ENCODE results near the gene SQSTM1.

The SQSTM1 gene

DNA sequence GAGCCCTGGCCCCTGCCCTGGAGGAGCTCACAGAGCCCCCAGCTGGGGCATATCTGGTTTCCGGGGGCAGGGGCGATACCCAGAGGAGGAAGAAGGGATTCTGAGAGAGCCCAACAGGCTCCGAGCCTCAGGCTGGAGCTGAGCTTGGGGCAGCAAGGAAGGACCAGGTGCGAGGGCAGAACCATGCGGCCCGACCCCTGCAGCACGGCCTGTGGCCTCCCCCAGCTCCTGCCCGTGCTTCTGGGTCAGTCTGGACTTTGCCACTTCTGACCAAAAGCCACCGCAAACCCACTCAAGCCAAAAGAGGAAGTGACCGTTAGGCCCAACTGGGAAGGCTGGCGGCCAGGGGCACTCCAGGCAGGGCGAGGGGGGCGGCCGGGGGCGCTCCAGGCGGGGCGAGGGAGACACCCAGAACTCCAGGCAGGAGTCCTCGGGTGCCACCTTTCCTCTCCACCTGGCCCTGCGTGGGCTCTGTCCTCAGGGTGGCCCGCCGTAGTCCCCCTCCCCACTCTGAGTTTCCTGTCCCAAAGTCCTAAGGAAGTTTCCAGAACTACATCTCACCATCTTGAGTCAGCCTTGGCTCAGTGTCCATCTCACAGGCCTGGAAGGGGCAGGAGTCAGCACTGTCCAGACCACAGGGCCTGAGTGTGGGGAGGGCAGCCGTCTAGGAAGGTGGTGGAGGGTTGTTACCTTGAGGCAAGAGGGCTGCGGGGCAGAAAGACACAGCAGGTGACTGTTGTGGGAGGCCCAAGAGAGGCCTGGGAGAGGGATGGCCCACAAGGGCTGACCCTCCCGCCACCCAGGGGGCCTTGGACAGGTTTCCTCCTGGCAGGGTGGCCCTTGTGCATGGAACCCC lies 27.9 kb upstream of the SQSTM1 start:
- H3K27ac ChIP-seq (ENCODE audit: low read depth, low read length) = no peak overlapping the region
- H4K20me1 ChIP-seq (ENCODE audit: low read depth, low read length) = no peaks in the 10 kb centered on the region
- H3K4me2 ChIP-seq (ENCODE audit: low read depth, low read length, poor library complexity, severe bottlenecking) = no peak overlapping the region
- H3K4me3 ChIP-seq (ENCODE audit: insufficient read depth, low read length, poor library complexity, severe bottlenecking) = no peak overlapping the region
- H3F3A ChIP-seq (ENCODE audit: insufficient read depth) = no peaks in the 10 kb centered on the region
- H3K9me2 ChIP-seq (replicated peaks; ENCODE audit: insufficient read depth, low read length) = no peaks in the 10 kb centered on the region
- H3K27me3 ChIP-seq (ENCODE audit: low read length) = no peaks in the 10 kb centered on the region
- no peak overlapping the region for H3K9ac ChIP-seq (ENCODE audit: low read length)
- no peaks in the 10 kb centered on the region for H3K36me3 ChIP-seq (ENCODE audit: low read length)
- TF ChIP-seq EZH2phosphoT487 (conservative IDR thresholded peaks at IDR 0.05; ENCODE audit: low read length) = no peak
- no peak overlapping the region for H2AFZ ChIP-seq (ENCODE audit: low read depth, low read length, severe bottlenecking)
- no peaks in the 10 kb centered on the region for H3K79me2 ChIP-seq (ENCODE audit: insufficient read depth, low read length)
- no peaks in the 10 kb centered on the region for H3K9me3 ChIP-seq (ENCODE audit: insufficient read depth, low read length)

DNA sequence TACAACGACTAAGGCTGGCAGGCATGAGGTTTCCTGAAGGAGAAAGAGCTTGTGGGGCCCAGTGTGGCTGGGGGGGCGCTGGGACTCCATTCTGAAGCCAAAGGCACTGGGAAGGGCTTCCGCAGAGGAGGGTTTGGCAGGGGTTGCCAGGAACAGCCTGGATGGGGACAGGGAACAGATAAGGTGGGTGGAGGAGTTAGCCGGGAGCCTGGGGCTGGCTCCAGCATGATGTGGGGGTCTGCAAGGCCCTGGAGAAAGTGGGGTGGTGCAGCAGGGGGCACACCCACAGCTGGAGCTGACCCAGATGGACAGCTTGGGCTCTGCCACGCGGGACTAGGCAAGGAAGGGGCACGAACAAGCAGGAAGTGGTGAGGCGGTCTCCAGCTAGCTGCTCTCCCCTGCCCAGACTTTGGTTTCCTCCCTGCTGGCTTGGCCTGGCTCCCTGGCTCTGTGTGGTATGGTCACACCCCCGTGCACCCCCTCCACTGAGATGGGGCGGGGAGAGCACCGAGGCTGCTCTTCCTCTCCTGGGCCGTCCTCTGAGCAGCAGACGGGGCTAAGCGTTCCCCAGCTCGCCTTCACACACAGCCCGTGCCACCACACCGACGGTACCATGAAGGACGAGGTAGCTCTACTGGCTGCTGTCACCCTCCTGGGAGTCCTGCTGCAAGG lies 27.1 kb upstream of the SQSTM1 start, which contains the start of gene LTC4S:
Gene LTC4S (plus strand): TSS at position 519 of the 672 bp plus-strand sequence. CDS start 95 bp downstream, at position 614.
- Histone ChIP-seq H3K9me2 (replicated peaks; ENCODE audit: insufficient read depth, low read length) (no peaks in the 10 kb centered on the region), H3K9me3 (ENCODE audit: insufficient read depth, low read length) (no peaks in the 10 kb centered on the region), H3K4me2 (ENCODE audit: low read depth, low read length, poor library complexity, severe bottlenecking) (no peak within 1 kb of the TSS), H3K79me2 (ENCODE audit: insufficient read depth, low read length) (no peaks in the 10 kb centered on the region), H3F3A (ENCODE audit: insufficient read depth) (no peaks in the 10 kb centered on the region), H2AFZ (ENCODE audit: low read depth, low read length, severe bottlenecking) (no peak within 1 kb of the TSS), H3K9ac (ENCODE audit: low read length) (no peak within 1 kb of the TSS), H3K27me3 (ENCODE audit: low read length) (no peaks in the 10 kb centered on the region), H3K4me3 (ENCODE audit: insufficient read depth, low read length, poor library complexity, severe bottlenecking) (no peak within 1 kb of the TSS), H3K27ac (ENCODE audit: low read depth, low read length) (no peak within 1 kb of the TSS), H4K20me1 (ENCODE audit: low read depth, low read length) (no peaks in the 10 kb centered on the region), H3K36me3 (ENCODE audit: low read length) (no peaks in the 10 kb centered on the region)
- TF ChIP-seq, protein P1, sequence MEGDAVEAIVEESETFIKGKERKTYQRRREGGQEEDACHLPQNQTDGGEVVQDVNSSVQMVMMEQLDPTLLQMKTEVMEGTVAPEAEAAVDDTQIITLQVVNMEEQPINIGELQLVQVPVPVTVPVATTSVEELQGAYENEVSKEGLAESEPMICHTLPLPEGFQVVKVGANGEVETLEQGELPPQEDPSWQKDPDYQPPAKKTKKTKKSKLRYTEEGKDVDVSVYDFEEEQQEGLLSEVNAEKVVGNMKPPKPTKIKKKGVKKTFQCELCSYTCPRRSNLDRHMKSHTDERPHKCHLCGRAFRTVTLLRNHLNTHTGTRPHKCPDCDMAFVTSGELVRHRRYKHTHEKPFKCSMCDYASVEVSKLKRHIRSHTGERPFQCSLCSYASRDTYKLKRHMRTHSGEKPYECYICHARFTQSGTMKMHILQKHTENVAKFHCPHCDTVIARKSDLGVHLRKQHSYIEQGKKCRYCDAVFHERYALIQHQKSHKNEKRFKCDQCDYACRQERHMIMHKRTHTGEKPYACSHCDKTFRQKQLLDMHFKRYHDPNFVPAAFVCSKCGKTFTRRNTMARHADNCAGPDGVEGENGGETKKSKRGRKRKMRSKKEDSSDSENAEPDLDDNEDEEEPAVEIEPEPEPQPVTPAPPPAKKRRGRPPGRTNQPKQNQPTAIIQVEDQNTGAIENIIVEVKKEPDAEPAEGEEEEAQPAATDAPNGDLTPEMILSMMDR (IDR thresholded peaks at IDR 0.05; ENCODE audit: insufficient read depth, low read length, poor library complexity, severe bottlenecking) = no peak
- no peak for TF ChIP-seq EZH2phosphoT487 (conservative IDR thresholded peaks at IDR 0.05; ENCODE audit: low read length)

DNA sequence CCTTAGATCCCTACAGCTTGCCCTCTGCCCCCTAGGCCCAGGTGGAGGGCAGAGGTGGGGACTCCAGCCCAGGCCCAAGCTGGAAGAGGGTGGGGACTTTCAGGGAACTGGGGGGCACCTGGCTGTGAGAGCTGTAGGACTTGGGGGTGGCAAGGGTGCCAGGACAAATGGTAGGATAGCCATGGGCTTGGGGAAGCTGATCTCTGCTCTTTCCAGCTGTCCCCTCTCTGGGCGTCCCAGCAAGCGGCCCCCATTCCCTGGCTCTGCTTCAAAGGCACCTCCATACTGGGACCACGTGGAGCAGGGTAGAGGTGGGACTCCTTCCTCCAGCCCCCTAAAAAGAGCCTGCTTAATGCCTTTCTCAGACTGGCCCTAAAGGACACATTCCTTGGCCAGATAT lies 26.5 kb upstream of the SQSTM1 start:
- H3K9me3 ChIP-seq (ENCODE audit: insufficient read depth, low read length) = no peaks in the 10 kb centered on the region
- no peaks in the 10 kb centered on the region for H3K36me3 ChIP-seq (ENCODE audit: low read length)
- no peak overlapping the region for H3K9ac ChIP-seq (ENCODE audit: low read length)
- H3F3A ChIP-seq (ENCODE audit: insufficient read depth) = no peaks in the 10 kb centered on the region
- H3K4me3 ChIP-seq (ENCODE audit: insufficient read depth, low read length, poor library complexity, severe bottlenecking) = no peak overlapping the region
- TF ChIP-seq, protein P1 (IDR thresholded peaks at IDR 0.05; ENCODE audit: insufficient read depth, low read length, poor library complexity, severe bottlenecking) = no peak
- no peak for TF ChIP-seq EZH2phosphoT487 (conservative IDR thresholded peaks at IDR 0.05; ENCODE audit: low read length)
- no peaks in the 10 kb centered on the region for H3K79me2 ChIP-seq (ENCODE audit: insufficient read depth, low read length)
- H3K9me2 ChIP-seq (replicated peaks; ENCODE audit: insufficient read depth, low read length) = no peaks in the 10 kb centered on the region
- H4K20me1 ChIP-seq (ENCODE audit: low read depth, low read length) = no peaks in the 10 kb centered on the region
- no peak overlapping the region for H3K4me2 ChIP-seq (ENCODE audit: low read depth, low read length, poor library complexity, severe bottlenecking)
- no peak overlapping the region for H2AFZ ChIP-seq (ENCODE audit: low read depth, low read length, severe bottlenecking)
- H3K27ac ChIP-seq (ENCODE audit: low read depth, low read length) = no peak overlapping the region
- H3K27me3 ChIP-seq (ENCODE audit: low read length) = no peaks in the 10 kb centered on the region

DNA sequence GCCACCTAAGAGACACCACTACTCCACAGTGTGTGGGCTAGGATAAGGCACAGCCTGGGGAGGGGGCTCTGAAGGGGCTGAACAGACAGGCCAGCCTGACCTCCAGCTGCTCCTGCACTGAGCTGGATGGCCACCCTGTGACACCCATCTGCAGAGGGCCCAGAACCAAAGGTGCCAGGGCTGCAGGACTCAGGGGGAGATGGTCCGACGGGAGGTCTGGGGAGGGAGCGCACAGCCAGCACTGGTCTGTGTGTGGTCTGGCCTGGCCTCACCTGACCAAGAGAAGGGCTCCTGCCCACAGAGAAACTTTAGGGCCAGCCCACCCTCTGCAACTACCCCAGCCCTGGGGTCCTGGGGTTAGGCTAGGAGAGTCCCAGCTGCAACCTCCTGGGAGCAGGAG lies 26.1 kb upstream of the SQSTM1 start:
- TF ChIP-seq, protein P1 (IDR thresholded peaks at IDR 0.05; ENCODE audit: insufficient read depth, low read length, poor library complexity, severe bottlenecking) = no peak
- no peak for TF ChIP-seq EZH2phosphoT487 (conservative IDR thresholded peaks at IDR 0.05; ENCODE audit: low read length)
- no peak overlapping the region for H3K9ac ChIP-seq (ENCODE audit: low read length)
- H3K4me2 ChIP-seq (ENCODE audit: low read depth, low read length, poor library complexity, severe bottlenecking) = no peak overlapping the region
- H3F3A ChIP-seq (ENCODE audit: insufficient read depth) = no peaks in the 10 kb centered on the region
- no peaks in the 10 kb centered on the region for H3K36me3 ChIP-seq (ENCODE audit: low read length)
- H3K4me3 ChIP-seq (ENCODE audit: insufficient read depth, low read length, poor library complexity, severe bottlenecking) = no peak overlapping the region
- no peak overlapping the region for H2AFZ ChIP-seq (ENCODE audit: low read depth, low read length, severe bottlenecking)
- no peaks in the 10 kb centered on the region for H3K27me3 ChIP-seq (ENCODE audit: low read length)
- no peaks in the 10 kb centered on the region for H4K20me1 ChIP-seq (ENCODE audit: low read depth, low read length)
- no peak overlapping the region for H3K27ac ChIP-seq (ENCODE audit: low read depth, low read length)
- no peaks in the 10 kb centered on the region for H3K9me2 ChIP-seq (replicated peaks; ENCODE audit: insufficient read depth, low read length)
- H3K79me2 ChIP-seq (ENCODE audit: insufficient read depth, low read length) = no peaks in the 10 kb centered on the region
- no peaks in the 10 kb centered on the region for H3K9me3 ChIP-seq (ENCODE audit: insufficient read depth, low read length)
